ENCODE measurements around the gene MCRIP2. TPM values are rescaled to one million over a fixed set of nuclear protein-coding genes. Genes with fewer than 3 reads are reported as not detected.

MCRIP2 gene
- polyA plus RNA-seq, 2 of the 4 experiments (the other 2 are of a cell fraction), result 10.7 to 21.3 TPM

DNA sequence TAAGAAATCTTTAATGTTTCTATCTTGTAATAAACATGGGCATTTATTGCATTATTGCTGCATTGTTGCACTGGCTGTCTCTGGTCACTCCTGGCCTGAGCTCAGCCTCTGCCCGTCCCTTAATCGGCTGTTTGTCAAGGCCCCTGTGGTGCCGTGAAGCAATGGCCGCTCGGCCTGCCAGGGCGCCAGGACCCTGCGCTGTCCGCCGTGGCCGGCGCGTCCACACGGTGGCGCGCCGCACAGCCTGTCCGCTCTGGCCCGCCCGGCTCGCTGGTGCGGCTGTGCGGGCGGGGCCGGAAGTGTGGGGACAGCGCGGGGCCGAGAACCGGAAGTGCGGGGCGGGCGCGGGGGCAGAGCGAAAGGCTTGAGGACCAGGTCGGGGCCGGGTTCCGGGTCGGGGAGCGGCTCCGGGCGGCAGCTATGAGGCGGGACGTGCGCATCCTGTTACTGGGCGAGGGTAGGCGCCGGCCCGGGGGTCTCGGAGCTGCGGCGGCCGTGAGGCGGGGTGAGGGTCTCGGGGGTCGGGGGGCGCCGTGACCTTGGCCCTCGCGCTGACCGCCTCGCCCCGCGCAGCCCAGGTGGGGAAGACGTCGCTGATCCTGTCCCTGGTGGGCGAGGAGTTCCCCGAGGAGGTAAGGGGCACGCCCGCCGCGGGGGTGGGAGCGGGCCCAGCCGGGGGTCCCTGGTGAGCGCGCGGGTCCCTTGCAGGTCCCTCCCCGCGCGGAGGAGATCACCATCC lies 26.3 kb downstream of the MCRIP2 start, which contains the start of gene RHOT2 (continued):
- TF ChIP-seq RNF2 (IDR thresholded peaks at IDR 0.05; ENCODE audit: borderline replicate concordance, low read depth) (0 out of 2 replicates have a peak, but pooled peaks have one; percentile 36), NPAS2 (CRISPR knock-in tag; IDR thresholded peaks at IDR 0.05; ENCODE audit: borderline replicate concordance) (no peak), NFE2L2 (conservative IDR thresholded peaks at IDR 0.05; ENCODE audit: low read length) (no peak), HOXB13 (CRISPR knock-in tag; IDR thresholded peaks at IDR 0.05; ENCODE audit: low read depth) (no peak), TP53 (CRISPR knock-in tag; IDR thresholded peaks at IDR 0.05) (no peak), RCOR1 (IDR thresholded peaks at IDR 0.05; ENCODE audit: low read depth, low read length) (no peak), GATA3 (IDR thresholded peaks at IDR 0.05; ENCODE audit: borderline replicate concordance) (no peak), MAZ (IDR thresholded peaks at IDR 0.05; ENCODE audit: borderline replicate concordance, low read depth, low read length) (peak; percentile 98), RARB (CRISPR knock-in tag; IDR thresholded peaks at IDR 0.05) (no peak), RAD21 (conservative IDR thresholded peaks at IDR 0.05 in 1 of 2, IDR thresholded peaks at IDR 0.05 in 1 of 2) (peak in 1 of 2 experiments; percentile 51; a peak in 4 of 5 replicates), MYC (IDR thresholded peaks at IDR 0.05; ENCODE audit: borderline replicate concordance, low read length) (peak; percentile 58), ESRRA (IDR thresholded peaks at IDR 0.05; ENCODE audit: borderline replicate concordance, low read length) (no peak), FOSB (CRISPR knock-in tag; IDR thresholded peaks at IDR 0.05) (no peak), ZFP36 (IDR thresholded peaks at IDR 0.05; ENCODE audit: borderline replicate concordance, partially characterized antibody) (no peak), CHD4 (IDR thresholded peaks at IDR 0.05; ENCODE audit: borderline replicate concordance) (no peak), POLR2AphosphoS2 (conservative IDR thresholded peaks at IDR 0.05; ENCODE audit: low read length) (no peak), KDM1A (IDR thresholded peaks at IDR 0.05; ENCODE audit: low read depth) (no peak), HOXB5 (CRISPR knock-in tag; IDR thresholded peaks at IDR 0.05) (no peak), SMC3 (IDR thresholded peaks at IDR 0.05) (peak; percentile 78), MAFK (IDR thresholded peaks at IDR 0.05; ENCODE audit: partially characterized antibody) (no peak), JUN (IDR thresholded peaks at IDR 0.05) (peak; percentile 57 to 93), CBX2 (IDR thresholded peaks at IDR 0.05; ENCODE audit: borderline replicate concordance, low read depth) (no peak)
- TF ChIP-seq, protein P1, sequence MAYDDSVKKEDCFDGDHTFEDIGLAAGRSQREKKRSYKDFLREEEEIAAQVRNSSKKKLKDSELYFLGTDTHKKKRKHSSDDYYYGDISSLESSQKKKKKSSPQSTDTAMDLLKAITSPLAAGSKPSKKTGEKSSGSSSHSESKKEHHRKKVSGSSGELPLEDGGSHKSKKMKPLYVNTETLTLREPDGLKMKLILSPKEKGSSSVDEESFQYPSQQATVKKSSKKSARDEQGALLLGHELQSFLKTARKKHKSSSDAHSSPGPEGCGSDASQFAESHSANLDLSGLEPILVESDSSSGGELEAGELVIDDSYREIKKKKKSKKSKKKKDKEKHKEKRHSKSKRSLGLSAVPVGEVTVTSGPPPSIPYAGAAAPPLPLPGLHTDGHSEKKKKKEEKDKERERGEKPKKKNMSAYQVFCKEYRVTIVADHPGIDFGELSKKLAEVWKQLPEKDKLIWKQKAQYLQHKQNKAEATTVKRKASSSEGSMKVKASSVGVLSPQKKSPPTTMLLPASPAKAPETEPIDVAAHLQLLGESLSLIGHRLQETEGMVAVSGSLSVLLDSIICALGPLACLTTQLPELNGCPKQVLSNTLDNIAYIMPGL (CRISPR knock-in tag; IDR thresholded peaks at IDR 0.05; ENCODE audit: borderline replicate concordance), result no peak
- TF ChIP-seq, protein P2, sequence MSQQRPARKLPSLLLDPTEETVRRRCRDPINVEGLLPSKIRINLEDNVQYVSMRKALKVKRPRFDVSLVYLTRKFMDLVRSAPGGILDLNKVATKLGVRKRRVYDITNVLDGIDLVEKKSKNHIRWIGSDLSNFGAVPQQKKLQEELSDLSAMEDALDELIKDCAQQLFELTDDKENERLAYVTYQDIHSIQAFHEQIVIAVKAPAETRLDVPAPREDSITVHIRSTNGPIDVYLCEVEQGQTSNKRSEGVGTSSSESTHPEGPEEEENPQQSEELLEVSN (IDR thresholded peaks at IDR 0.05; ENCODE audit: borderline replicate concordance, low read depth), result peak; percentile 83
- TF ChIP-seq, protein P3, sequence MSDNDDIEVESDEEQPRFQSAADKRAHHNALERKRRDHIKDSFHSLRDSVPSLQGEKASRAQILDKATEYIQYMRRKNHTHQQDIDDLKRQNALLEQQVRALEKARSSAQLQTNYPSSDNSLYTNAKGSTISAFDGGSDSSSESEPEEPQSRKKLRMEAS (IDR thresholded peaks at IDR 0.05), result peak; percentile 85
- TF ChIP-seq, protein P4, sequence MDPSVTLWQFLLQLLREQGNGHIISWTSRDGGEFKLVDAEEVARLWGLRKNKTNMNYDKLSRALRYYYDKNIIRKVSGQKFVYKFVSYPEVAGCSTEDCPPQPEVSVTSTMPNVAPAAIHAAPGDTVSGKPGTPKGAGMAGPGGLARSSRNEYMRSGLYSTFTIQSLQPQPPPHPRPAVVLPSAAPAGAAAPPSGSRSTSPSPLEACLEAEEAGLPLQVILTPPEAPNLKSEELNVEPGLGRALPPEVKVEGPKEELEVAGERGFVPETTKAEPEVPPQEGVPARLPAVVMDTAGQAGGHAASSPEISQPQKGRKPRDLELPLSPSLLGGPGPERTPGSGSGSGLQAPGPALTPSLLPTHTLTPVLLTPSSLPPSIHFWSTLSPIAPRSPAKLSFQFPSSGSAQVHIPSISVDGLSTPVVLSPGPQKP (IDR thresholded peaks at IDR 0.05; ENCODE audit: low read depth, low read length), result 0 out of 2 replicates have a peak, but pooled peaks have one; percentile 34
